Fibroblast of skin of back (primary cell): ENCODE results near the gene ENO1.
A peak's percentile ranks its signal among the peaks of the same experiment; 100 is the strongest.

Source experiments
- DNase-seq: peaks from one replicate; pipeline ENCODE4 v3.0.0-alpha.2; 2013

ENO1 gene

DNA sequence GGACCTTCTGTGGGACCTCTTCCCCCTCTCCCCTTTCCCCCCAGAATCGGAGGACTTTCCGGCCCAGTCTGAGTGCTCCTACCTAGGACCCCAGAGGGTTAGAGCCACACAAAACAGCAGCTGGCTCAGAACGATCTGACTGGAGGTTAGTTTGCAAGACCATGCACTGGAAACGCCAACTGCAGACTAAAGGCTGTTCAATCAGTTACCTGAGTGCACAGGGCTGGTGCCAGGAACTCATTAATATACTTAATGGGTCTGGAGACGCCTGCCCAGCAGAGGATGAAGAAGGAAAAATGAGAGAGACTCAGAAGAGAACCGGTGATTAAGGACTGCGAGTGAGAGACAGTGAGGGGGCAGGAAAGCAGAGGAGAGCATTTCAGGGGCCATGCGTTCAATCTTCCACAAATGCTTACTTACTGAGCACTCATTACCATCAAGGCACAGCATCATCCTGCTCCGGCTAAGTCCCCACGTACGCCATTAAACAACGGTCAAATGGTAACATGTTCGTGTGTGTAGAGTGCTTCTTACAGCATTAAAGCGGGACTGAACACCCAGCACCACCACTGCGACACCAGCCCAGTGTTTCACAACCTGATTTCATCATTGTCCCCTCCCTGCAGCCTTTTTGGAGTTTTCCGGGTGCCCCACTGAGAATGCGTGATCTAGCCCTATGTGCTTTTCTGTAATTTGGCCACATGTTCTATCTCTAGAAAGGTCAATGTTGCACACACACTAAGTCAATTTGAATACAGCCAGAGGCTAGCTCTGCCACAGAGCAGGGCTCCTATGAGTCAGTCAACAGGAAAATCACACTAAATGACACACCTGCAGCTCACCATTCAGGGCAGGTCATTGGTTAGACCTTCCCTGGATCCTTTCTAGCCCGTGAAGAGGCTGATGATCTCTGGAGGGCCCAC lies 7.6 kb downstream of the ENO1 start:
- no peak for DNase-seq

DNA sequence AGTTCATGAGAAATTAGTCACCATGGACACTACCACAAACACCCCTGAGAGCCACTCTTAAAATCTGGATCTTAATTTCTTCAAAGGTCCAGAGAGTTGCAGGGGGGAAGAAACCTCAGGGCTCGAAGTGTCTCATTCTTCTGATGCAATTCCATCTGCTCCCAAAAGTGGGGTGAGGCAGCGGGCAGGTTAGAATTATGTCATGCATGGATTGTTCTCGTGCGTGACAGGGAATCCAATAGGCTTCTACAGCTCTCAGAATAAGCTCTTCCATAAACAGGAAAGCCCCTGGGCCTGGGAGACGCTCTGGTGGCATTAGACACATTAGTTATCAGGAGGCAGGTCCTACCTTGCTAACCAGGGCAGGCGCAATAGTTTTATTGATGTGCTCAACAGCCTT lies 8.4 kb downstream of the ENO1 start:
- DNase-seq, result no peak

- no peak for DNase-seq
Observed at GRCh38 chr1:8867878-8868567, 10.5 kb downstream of the ENO1 start.

DNA sequence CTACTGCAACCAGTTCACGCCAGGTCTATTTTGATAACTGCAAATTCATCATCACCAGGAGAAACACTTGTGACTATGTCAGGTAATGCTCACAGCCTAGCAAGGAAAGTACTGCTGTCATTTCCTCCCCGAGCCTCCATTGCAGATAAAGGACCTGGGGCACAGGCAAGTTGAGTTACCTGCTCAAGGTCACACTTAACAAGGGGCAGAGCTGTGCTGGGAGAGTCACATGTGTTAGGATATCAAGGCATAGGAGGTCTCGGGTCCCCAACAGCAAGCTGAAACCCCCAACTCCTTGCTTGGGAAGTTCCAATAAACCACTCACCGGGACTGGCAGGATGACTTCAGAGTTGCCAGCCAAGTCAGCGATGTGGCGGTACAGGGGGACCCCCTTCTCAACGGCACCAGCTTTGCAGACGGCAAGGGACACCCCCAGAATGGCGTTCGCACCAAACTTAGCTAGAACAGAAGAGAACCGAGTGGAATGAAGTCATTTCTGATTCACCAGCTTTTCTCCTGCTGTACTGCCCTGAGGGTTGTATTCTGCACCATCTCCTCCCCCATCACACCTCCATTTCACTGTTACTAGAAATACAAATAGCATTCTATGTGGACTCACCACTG lies 11.6 kb downstream of the ENO1 start:
- DNase-seq, result no peak

DNA sequence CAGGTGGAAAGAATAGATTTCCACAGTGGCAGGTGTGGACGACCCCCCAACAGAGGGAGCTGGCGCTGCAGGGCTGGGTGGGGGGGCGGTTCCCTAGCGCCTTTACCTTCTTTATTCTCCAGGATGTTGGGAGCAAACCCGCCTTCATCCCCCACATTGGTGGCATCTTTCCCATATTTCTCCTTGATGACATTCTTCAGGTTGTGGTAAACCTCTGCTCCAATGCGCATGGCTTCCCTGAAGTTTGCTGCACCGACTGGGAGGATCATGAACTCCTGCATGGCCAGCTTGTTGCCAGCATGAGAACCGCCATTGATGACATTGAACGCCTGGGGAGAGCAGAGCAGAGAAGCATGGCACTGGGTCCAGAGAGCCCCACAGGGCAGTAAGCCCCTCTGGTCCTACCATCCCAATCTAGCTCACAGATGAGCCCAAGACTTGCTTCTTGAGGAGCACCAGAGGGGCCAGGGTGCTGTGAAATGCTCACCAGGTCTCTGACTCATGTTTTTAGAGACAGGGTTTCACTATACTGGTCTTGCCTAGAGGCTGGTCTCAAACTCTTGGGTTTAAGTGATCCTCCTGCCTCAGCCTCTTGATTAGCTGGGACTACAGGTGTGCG lies 12.2 kb downstream of the ENO1 start:
- no peak for DNase-seq

DNA sequence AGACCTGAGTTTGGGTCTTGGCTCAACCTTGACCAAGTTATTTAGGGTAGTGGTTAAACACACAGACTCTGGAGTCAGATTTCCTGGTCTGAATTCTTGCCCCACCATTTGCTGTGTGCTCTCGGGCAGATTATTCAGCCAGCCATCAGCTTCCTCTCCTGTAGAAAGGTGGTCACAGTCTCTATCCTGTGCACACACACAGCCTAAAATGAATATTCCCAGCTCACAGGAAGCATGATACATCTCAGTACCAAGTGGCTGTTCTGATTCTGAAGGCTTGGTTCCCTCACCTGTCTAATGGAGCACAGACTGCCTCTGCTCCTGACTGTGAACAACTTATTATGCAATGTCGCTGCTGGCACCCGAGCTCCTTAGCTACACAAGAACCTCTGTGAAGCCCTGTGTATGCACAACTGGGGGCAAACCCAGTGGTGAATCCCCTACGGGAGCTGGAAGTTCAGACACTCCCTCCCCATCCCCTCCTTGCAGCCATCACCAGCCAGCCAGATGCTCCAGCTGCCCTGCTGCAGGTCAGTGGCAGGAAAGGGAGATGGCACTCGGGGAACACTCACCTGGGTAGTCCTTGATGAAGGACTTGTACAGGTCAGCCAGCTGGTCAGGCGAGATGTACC lies 13.7 kb downstream of the ENO1 start:
- DNase-seq, result no peak

DNA sequence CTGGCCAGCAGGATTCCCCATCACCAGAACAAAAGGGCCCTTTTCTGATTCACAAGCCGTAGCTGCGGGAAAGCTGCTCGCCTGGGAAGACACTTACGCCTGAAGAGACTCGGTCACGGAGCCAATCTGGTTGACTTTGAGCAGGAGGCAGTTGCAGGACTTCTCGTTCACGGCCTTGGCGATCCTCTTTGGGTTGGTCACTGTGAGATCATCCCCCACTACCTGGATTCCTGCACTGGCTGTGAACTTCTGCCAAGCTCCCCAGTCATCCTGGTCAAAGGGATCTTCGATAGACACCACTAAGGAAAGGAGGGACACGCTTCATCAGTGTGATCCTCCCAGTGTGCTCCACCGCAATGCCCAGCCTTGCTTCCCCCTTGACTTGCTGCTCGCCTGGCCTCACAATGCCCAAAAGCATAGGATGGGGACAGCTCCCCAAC lies 14.7 kb downstream of the ENO1 start:
- DNase-seq, result no peak

- DNase-seq, result no peak
Observed at GRCh38 chr1:8863138-8863537, 15.3 kb downstream of the ENO1 start.

- DNase-seq, result no peak
Observed at GRCh38 chr1:8862528-8862927, 16.0 kb downstream of the ENO1 start.

DNA sequence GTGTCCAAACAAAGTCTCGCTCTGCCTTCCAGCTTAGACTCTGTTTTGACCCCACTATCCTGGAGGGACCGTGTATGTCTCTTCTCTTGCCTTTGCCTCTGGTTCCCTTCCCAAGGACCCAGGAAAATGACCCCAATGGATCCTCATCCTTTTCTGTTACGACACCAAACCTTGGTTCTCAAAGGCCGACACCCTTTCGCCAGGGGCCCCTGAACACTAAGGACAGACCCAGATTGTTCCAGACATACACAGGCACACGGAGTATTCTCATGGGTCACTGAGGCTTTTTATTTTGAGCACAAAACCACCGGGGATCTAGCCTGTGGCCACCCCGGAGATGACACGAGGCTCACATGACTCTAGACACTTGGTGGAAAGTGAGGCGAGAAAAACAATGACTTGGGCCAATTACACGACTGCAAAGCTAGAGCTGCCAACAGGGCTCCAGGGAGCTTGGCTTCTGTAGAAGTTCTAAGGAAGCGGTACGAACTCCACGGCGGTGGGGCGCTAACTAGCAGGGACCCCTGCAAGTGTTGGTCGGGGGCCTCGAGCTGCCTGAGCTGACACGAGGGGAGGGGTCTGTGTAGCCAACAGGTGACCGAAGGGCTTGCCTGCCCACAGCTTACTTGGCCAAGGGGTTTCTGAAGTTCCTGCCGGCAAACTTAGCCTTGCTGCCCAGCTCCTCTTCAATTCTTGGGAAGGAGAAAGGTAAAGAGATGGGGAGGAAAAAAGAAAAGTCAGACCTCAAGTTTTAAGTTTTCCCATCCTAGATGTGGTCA lies 17.6 kb downstream of the ENO1 start:
- DNase-seq, result no peak

DNA sequence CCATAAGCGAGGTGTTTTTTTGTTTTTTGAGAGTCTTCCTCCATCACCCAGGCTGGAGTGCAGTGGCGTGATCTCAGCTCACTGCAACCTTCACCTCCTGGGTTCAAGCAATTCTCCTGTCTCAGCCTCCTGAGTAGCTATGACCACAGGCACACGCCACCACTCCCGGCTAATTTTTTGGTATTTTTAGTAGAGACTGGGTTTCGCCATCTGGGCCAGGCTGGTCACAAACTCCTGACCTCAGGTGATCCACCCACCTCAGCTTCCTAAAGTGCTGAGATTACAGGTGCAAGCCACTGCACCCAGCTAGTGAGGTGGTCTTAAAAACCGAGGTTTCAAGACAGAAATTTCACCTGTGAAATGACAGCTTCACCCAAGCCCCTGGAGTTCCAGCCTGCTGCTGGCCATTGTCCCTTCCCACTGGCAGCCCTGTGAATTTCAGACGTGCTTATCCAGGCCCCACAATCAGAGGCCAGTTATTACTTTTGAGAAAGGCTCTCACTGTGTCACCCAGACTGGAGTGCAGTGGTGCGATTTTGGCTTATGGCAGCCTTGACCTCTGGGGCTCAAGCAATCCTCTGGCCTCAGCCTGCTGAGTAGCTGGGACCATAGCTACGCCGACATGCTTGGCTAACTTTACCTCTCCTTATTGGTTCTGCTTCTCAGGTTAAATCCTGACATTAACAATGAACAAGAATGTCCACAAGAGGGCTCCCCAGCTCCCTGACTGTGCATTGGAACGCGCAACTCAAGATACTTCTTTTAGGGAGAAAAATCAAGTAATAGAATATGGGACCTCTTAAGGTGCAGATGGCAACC lies 19.4 kb downstream of the ENO1 start:
- DNase-seq, result peak; percentile 58

DNA sequence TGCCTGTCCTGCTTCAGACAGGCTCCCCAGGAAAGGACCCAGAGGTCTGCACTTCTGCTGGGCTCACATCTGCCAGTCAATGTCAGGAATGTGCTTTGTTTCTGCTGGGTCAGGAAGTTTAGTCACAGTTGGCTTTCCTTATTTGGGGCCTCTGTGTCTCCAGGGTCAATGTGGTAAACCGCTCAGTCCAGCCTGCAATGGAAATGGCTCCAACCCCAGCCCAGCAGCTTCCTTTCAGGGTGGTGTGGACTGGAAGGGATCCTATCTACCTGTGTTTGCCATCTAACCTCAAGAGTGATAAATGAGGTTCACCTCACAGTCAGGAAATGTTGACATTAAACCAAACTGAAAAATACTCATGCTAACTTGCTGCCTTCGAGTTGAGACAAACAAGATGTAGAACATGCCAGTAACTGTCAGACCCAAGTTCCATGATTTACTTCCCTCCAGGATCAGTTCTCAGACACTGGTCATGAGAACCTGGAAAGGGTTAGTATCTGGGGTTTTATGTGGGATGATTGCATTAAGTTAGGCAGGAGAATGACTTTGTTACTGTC lies 20.3 kb downstream of the ENO1 start:
- peak; percentile 73 for DNase-seq

DNA sequence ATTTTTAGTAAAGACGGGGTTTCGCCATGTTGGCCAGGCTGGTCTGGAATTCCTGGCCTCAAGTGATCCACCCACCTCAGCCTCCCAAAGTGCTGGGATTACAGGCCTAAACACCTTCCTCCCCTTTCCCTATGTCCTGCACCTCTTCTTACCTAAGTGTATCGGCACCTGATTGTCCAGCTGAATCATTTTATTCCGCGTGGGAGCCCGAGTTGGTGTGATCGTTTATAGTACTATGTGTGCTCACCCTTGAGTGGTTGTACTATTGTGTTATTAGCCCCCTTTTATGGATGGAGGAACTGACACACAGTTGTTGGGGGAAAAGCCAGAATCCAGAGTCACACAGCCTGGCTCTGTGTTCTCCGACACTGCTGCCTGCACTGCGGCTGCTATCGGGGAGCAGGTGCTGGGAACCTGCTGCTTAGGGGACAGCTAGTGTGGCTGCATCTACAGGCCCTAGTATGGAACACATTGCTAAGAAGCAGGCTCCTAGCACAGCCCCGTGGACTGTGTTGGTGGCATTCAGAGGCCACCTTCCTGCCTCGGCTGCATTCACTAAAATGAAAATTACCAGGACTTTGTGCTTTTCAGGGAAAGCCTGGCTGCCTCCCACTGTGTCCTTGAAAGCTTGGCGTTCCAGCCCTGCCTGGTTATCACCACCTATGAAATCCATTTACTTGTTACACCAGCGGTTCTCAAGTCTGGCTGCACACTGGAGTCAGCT lies 21.6 kb downstream of the ENO1 start:
- no peak for DNase-seq

- no peak for DNase-seq
Observed at GRCh38 chr1:8854240-8854639, 24.2 kb downstream of the ENO1 start.

GRCh38 chr1:8851060-8851459 lies 27.4 kb downstream of the ENO1 start:
- no peak for DNase-seq

DNA sequence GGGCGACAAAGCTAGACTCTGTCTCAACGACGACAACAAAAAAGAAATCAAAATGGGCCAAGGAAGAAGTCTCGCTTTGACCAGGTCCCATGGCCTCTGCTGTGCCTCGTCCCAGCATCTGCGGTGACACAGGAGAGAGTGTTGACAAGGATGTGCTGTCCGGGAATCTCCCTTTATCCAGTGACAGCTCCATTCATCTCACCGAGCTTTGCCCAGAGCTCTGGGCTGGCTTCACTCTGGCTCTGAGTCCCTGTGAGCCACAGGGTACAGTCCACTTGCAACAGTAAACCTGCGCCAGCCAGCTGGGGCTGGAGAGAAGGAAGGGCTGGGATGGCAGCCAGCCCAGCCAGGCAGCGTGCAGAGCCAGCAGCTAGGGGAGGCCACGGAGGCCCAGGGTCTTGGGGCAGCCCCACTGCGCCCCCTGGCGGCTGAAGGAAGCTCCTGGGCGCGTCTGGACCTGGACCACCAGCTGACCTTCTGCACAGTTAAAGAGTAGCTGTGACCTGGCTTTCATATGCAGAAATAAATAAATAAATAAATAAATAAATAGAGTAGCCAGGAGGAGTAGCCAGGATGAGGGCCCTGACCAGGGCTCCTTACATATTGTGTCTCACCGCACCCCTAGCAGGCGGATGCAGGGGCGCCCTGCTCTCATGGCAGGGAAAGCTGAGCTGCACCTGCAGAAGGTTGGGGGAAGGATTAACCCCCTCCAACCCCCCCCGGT lies 29.7 kb downstream of the ENO1 start:
- peak; percentile 84 for DNase-seq

DNA sequence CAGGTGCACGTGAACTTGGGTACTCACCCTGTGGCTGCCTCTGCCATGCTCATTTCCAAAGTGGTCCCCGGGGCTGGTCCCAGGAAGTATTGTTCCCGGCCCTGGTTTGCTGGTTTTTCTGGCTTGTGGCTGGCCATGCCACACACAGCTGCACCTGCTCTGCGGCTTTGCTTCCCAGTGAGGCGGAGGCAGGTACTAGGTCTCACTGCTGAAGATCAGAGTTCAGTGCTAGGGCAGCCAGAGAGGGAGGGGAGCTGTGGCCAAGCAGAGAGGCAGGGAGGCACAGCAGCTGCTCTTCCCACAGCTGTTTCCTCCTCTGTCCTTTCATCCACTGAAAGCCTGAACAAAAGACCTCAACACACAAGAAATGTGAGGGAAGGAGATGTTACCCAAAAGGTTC lies 30.5 kb downstream of the ENO1 start:
- DNase-seq, result no peak

GRCh38 chr1:8846263-8846662 lies 32.2 kb downstream of the ENO1 start:
- no peak for DNase-seq
